NCI-H146 treated with DMSO at 0.1 percent for 48 hours (cell line): Measurements from ENCODE around the gene ZNF592.
"Not testable (repeated sequence)": the region's sequence is repeated elsewhere in the genome, so short reads cannot be mapped to it uniquely, and the experiment has no call there.

Experiments
- DNase-seq: peaks from one replicate; lab custom pipeline; 2025; ENCODE audit not compliant: unreplicated experiment; lab: John Stamatoyannopoulos, UW

The ZNF592 gene

DNA sequence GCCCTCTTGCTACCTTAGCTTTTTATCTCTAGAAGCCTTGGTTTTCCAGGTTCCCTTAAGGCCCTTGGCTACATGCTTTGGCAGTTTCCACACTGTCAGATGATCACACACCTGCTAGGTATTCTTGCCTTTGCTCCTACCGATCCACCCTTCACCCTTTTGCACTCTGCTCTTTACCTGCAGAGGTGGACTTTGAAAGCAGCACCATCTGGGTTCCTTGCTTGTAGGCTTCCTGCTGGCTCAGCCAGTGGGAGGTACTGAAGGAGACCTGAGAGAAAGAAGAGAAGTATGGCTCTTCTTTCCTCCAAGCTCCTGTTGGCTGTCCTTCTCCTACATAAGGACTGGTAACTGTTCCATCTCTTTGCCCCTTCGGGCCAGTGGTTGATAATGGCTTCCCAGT, 7.3 kb upstream of the ZNF592 start:
- DNase-seq, result no peak

DNA sequence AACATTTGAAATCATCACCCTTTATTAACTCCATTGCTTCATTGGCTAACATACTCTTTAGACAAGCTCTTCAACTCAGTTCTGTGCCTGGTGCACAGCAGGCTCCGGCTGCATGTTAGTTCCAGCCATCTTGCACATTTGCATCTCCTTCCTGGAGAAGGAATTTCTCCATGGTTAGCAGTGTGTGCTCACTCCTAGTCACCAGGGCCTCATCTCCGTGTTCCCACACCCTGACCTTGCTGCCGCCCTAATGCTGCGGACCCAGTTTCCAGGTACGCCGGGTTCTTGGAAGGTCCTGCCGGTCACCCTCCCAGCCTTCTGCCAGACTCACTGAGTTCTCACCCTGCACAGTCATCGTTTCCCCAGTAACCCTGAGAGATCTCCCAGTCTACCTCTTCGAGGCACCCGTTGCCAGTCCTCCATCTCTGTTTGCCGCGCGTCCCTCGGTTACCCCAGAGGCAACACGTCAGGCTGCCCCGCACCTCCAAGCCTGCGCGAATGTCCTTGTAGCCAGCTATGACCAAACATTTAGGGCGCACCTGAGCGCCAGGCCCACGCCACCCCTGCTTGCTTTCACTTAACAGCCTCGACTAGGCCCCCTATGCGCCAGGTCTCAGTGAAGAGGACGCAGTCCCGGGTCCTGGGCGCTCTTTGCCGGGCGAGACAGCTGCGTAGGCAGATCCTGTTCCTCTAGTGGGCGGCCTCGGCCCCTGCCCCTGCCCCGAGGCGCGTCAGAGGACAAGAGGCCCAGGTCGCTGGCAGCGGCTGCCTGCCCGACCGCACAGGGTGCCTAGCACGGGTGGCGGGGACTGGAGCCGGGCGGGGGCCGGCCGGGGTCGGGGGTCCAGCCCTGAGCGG, 747 bp upstream of the ZNF592 start:
- DNase-seq, result peak; percentile 14

DNA sequence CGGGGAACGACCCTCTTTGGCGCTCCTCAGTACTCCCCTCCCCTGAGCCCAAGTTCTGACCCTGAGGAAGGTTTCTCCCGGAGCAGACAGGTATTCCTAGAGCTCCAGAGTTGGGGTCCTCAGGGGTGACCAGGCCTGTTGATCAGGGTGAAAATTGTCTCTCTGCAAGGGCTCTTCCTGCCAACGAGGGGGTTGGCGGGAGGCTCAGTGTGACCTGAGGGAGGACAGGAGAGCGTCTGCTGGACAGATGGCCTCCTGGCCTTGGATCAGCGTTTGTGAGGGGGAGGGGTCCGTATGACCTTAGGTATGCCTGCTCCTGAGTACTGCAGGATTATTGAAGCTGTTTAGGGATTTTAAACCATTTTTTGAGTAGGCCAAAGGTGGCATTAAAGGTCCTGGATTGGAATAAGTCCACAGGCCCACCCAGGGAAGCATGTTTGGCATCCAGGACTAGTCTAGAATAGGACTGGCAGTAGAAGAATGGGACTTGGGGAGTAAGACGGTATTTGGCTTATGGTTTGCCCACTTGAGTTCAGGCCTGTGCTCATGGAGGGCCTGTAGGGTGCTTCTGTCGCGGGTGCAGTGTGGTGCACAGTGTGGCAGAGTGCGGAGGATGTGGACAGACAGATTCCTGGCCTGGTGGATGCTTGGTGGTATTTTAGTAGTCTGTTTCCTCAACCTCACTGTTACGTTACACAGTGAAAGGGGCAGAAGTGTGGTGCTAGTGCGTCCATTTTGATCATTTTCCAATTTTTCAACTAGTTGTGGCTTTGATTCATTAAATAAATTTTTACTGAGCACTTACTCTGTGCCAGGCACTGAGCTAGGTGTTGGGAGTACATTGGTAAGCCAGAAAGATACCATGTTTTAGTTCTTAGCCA, 959 bp downstream of the ZNF592 start:
- peak; percentile 1 for DNase-seq

- no peak for DNase-seq
These were observed 2.2 kb downstream of the ZNF592 start for GRCh38 chr15:84750583-84751092.

- DNase-seq, result not testable (repeated sequence)
These were observed 3.3 kb downstream of the ZNF592 start for GRCh38 chr15:84751721-84752120.

DNA sequence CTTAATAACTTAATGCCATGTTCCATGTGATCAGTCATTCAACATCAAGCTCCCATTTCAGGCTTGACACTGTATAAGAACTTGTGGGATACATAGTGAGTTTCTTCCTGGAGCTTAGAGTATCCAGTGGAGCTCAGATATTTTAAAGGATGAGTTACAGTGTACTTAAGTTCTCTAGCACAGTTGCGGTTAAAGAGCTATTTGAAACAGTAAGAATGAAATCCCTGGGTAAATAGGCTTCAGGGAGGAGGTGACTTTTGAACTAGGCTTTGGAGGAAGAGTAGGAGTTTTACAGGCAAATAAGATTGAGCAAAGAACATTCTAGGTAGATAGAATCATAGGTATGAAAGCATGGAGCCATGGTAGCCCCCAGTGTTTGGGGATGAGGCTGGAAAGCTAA, 3.8 kb downstream of the ZNF592 start:
- DNase-seq, result no peak

DNA sequence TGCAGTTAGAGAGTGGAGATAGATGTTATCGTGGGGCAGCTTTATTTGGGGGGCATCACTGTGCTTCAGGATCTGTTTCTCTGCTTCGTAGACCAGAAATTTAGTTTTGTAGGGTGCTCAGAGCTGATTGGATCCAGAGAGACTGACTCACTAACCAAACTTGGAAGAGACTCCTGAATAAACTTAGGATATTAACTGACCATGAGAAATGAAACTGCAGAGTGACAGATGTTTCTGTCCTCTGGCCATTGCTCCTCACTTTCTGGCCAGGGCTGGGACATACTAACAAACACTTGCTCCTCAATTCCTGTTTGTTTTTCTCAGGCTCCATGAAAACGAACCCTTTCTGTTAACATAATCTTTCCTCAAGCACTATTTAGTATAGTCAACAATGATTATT, 4.3 kb downstream of the ZNF592 start:
- no peak for DNase-seq

DNA sequence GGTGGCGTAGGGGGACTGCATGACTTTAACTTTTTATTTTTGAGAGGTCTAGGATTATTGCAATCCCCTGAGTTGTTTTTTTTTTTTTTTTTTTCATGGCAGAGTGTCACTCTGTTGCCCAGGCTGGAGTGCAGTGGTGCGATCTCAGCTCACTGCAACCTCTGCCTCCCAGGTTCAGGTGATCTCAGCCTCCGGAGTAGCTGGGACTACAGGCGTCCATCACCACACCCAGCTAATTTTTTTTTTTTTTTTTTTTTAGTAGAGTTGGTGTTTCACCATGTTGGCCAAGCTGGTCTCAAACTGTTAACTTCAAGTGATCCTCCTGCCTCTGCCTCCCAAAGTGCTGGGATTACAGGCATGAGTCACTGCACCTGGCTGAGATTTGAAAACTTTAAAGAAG, 6.5 kb downstream of the ZNF592 start:
- not testable (repeated sequence) for DNase-seq

DNA sequence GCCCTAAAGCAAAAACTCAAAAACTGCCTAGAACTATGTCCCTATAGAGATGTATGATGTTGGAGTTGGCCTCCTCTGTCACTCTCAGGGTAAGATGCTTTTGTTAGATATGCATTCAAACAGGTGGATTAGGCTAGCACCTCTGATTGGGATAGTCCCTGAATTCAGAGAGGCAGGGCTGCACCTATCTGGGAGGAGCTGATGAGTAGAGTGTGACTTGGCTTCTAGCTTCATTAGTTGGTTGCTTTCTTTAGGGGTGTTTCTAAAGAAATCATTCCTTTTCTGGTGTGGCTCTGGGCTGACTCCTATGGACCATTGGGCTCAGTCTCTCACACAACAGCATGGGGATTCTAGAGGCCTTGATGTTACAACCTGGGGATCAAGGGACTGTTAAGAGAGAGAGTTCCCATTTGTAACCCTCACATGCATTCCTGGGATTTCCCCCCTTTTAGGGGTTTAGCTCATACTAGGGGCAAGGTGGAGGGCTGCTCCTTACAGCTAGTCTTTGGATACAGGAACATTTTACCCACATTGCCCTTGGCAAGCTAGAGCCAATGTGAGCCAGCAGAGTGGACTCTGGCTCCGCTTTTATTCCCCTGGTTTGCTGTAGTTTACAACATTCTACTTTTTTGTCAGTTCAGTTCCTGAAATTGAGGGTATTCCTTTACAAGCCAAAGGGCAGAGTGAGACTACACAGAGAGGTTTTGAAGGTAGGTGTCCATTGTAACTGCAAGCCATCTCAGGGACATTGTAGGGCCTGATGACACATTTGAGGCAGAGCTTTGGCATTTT, 7.5 kb downstream of the ZNF592 start:
- no peak for DNase-seq

DNA sequence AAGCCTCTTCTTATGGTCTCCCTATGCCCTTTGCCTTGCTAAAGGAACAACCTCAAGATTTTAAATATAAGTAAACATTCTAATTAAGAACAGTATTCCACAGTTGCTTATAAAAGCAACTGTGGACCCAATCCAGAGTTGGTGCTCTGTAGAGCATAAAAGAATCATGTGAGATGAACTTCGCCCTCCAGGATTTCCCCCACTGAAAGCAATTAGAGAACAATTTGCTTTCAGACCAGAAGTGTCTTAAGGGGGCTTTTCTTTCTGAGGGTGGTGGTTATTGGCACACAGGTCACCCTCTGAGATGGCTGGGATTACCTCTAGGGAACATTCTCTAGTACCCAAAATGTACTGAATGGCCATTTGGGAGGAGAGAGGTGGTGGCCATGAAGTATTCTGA, 10.6 kb downstream of the ZNF592 start:
- DNase-seq, result no peak

DNA sequence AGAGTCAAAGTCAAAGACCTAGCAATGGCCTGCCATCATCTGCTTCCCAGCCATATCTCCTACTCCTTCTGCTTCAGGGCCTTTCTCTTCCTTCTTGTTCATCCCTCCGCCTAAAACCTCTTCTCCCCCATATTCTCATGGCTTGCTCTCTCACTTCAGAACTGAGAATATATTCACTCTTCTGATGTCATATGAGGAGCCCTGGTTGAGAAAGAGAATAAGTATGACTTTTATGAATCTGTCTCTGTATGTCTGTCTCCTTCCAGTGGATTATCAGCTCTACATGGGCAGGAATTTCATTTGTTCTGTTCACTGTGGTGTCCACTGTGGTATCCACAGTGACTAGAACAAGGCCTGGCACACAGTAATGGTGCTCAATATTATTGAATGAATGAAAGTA, 11.8 kb downstream of the ZNF592 start:
- DNase-seq, result no peak

DNA sequence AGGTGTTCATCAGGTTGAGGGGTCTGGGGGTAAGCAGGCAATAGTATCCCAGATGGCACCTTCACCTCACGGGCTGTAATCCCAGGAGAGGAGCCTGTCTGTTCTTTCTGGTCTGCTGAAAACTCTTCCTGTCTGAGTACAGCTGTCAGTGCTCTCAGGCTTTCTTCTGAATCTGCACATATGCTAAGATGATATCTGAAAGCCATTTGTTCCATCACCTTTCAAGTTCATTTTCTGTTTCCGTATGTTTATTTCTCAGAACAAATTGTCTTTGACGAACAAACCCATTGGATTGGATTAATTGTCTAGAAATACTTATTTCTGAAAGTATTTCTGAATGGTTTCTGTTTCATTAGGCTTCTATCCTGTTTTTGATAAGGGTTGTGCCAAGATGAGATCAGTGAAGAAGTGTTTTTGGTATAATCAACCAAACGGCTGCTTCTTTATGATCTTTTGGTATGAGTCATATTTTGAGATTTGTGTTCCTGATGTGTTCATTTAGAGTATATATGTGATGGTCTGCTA, 13.3 kb downstream of the ZNF592 start:
- DNase-seq, result no peak

DNA sequence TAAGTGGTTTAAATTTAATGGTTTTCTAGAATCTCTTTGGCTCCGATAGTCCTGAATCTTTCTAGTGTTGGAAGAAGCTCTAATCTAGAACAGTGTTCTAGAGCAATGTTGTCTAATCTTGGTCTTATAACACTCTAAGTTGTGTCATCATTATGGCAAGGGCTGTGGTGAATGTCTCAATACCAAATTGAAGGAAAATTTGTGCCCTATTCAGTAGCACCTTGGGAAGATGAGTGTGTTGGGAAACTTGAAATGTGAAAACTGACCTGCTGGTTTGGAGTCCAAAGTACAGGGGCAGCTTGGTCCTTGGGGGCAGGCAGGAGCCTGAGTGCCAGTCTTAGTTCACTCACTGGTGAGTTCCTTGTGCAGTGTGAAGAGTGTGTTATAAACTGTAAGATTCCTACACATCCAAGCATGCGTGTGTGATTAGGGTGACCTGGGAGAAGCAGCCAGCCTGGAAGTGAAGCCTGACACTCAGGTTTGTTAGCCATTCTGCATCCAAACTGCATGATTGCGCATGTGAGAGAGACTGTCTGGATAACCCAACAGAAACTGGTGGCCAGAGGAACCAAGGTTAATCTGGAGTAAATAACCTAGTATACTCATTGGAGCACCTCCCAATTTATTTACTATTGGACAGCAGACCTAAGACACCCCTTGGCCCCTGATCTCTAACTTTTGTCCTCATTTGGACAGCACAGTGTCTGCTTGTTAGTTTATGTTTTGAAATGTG, 14.6 kb downstream of the ZNF592 start:
- no peak for DNase-seq

- DNase-seq, result no peak
These were observed 16.2 kb downstream of the ZNF592 start for GRCh38 chr15:84764585-84764984.

GRCh38 chr15:84764989-84765388, 16.6 kb downstream of the ZNF592 start:
- no peak for DNase-seq

GRCh38 chr15:84765675-84766074, 17.3 kb downstream of the ZNF592 start:
- no peak for DNase-seq

DNA sequence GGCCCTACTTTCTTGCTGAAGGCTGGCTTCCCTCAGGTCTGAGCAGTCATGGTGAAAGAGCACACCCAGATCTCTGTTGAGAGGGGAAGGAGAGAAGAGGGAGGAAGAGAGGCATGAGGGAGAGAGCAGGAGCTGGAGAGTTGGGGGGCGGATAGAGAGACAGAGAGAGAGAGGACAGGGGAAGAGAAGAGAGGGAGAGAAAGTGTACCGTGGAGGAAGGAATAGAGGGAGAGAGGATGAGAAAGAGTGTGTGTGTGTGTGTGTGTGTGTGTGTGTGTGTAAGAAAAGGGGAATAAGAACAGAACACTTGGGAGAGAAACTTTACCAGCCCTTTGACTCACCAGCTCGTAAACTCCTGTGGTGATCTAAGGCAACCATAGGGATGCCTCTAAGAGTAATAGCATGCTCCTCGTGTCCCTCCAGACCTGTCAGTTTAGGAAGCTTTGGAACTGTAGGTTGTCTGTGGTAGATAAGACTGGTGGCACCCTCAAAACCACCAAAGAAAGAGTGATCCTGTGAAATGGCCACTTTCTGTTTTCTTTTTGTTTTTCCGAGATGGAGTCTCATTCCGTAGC, 18.2 kb downstream of the ZNF592 start:
- no peak for DNase-seq

- DNase-seq, result no peak
These were observed 23.6 kb downstream of the ZNF592 start for GRCh38 chr15:84772031-84772430.

- no peak for DNase-seq
These were observed 24.1 kb downstream of the ZNF592 start for GRCh38 chr15:84772467-84772866.

GRCh38 chr15:84773716-84774115, 25.3 kb downstream of the ZNF592 start:
- DNase-seq, result no peak
